Measurements from ENCODE around the gene TMEM14A.

DNA sequence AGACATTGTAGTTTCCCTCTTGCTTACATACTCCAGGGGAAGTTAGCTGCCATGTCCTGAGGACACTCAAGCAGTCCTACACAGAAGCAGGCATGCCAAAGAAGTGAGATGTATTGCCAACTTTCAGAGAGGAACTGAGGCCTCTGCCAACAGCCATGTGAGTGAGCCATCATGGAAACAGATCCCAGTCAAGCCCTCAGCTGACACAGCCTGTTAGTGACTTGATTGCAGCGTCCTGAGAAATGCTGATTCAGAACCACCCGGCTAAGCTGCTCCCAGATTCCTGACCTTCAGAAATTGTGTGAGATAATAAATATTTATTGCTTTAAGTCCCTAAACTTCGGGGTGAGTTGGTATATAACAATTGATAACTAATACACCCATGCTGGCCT, 54.2 kb downstream of the TMEM14A start:
- TF ChIP-seq, protein P1, sequence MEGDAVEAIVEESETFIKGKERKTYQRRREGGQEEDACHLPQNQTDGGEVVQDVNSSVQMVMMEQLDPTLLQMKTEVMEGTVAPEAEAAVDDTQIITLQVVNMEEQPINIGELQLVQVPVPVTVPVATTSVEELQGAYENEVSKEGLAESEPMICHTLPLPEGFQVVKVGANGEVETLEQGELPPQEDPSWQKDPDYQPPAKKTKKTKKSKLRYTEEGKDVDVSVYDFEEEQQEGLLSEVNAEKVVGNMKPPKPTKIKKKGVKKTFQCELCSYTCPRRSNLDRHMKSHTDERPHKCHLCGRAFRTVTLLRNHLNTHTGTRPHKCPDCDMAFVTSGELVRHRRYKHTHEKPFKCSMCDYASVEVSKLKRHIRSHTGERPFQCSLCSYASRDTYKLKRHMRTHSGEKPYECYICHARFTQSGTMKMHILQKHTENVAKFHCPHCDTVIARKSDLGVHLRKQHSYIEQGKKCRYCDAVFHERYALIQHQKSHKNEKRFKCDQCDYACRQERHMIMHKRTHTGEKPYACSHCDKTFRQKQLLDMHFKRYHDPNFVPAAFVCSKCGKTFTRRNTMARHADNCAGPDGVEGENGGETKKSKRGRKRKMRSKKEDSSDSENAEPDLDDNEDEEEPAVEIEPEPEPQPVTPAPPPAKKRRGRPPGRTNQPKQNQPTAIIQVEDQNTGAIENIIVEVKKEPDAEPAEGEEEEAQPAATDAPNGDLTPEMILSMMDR (IDR thresholded peaks at IDR 0.05), result no peak
- no peak for TF ChIP-seq POLR2A (IDR thresholded peaks at IDR 0.05)

Data from right lobe of liver (tissue), 4 donors.